ENCODE measurements around the gene VCL. TPM values are rescaled to one million over a fixed set of nuclear protein-coding genes. Genes with fewer than 3 reads are reported as not detected.

Gene VCL
- total RNA-seq, 4 donors from 2014 or later, result 64.1 to 113 (median 73.4) TPM

GRCh38 chr10:73956476-73957359 lies 41.2 kb upstream of the VCL start:
- TF ChIP-seq CTCF (IDR thresholded peaks at IDR 0.05; ENCODE audit: low read depth), result no peak

- TF ChIP-seq CTCF (IDR thresholded peaks at IDR 0.05; ENCODE audit: low read depth), result no peak
These were observed 38.3 kb upstream of the VCL start for GRCh38 chr10:73959484-73960243.

- no peak for TF ChIP-seq CTCF (IDR thresholded peaks at IDR 0.05; ENCODE audit: low read depth)
These were observed 35.5 kb upstream of the VCL start for GRCh38 chr10:73962386-73962785.

GRCh38 chr10:73964743-73965142 lies 33.2 kb upstream of the VCL start:
- no peak for TF ChIP-seq CTCF (IDR thresholded peaks at IDR 0.05; ENCODE audit: low read depth)

GRCh38 chr10:73965890-73966768 lies 31.8 kb upstream of the VCL start:
- no peak for TF ChIP-seq CTCF (IDR thresholded peaks at IDR 0.05; ENCODE audit: low read depth)

GRCh38 chr10:73967022-73967429 lies 30.9 kb upstream of the VCL start:
- TF ChIP-seq CTCF (IDR thresholded peaks at IDR 0.05; ENCODE audit: low read depth), result no peak

Measured in subcutaneous adipose tissue (tissue), 4 donors.